ENCODE measurements around the gene NRF1. TPM values are rescaled to one million over a fixed set of nuclear protein-coding genes. Genes with fewer than 3 reads are reported as not detected.
"Not testable (repeated sequence)": the region's sequence is repeated elsewhere in the genome, so short reads cannot be mapped to it uniquely, and the experiment has no call there.

Gene NRF1
- total RNA-seq (10 to 100 TPM; 11.5 to 33.5 (median 26.0) TPM), polyA plus RNA-seq (10 to 100 TPM; 14.6 to 20.6 TPM)
- long read RNA-seq, donor 1, partial matches to known transcripts, result 4 of 24 reads
- long read RNA-seq, donor 1, other reads (novel, unspliced or antisense), result 14 of 24 reads
- long read RNA-seq, donor 2, transcript NRF1-201 (11 exons, 2,424 nt), result major isoform, 5 of 10 reads
- long read RNA-seq, donor 2, partial matches to known transcripts, result 0 of 10 reads
- long read RNA-seq, donor 2, other reads (novel, unspliced or antisense), result 0 of 10 reads
- long read RNA-seq, donor 3, transcript NRF1-201 (11 exons, 2,424 nt), result major isoform, 26 of 60 reads
- long read RNA-seq, donor 3, transcript NRF1-205 (11 exons, 3,528 nt), result minor isoform, 21 of 60 reads
- long read RNA-seq, donor 3, partial matches to known transcripts, result 4 of 60 reads
- long read RNA-seq, donor 3, other reads (novel, unspliced or antisense), result 9 of 60 reads

GRCh38 chr7:129611246-129612111, at the start of gene NRF1:
NRF1 (plus strand) TSS chr7:129611720; CDS start chr7:129657352, 45,632 bp downstream.
- Histone ChIP-seq H3K36me3 (no peaks in the 10 kb centered on the region), H3K27ac (peak within 1 kb of the TSS; percentile 78 to 85), H3K4me1 (ENCODE audit: insufficient read depth) (peaks cover 12% of the 10 kb centered on the region), H3K27me3 (no peaks in the 10 kb centered on the region), H3K4me3 (peak within 1 kb of the TSS; percentile 88), H3K9me3 (no peaks in the 10 kb centered on the region)
- intact Hi-C loops (cut with DNase I), result loop anchor here in 1 of 4 donors (10.0 kb wide), 1 partner anchor 213 kb away; no protein-coding TSS in a partner anchor
- 0 to 1% (median 0%) methylated on average over 48 to 98 of the region's 98 CpGs for WGBS, 3 donors
- TF ChIP-seq EP300 (IDR thresholded peaks at IDR 0.05) (no peak), CTCF (IDR thresholded peaks at IDR 0.05) (peak in 1 of 3 donors; percentile 42), POLR2A (IDR thresholded peaks at IDR 0.05) (peak; percentile 68)
- peak; percentile 83 to 93 (median 89) for DNase-seq

GRCh38 chr7:129566323-129566722, 45.2 kb upstream of the NRF1 start:
- H3K9me3 ChIP-seq; intact Hi-C loops (cut with DNase I): not testable (repeated sequence)

GRCh38 chr7:129567377-129567776, 44.1 kb upstream of the NRF1 start:
- H3K27me3 ChIP-seq, result no peaks in the 10 kb centered on the region
- H3K36me3 ChIP-seq, result no peaks in the 10 kb centered on the region
- H3K4me1 ChIP-seq (ENCODE audit: insufficient read depth), result no peaks in the 10 kb centered on the region
- no peak for DNase-seq
- WGBS, 3 donors, result 90 to 94% (median 91%) methylated on average over 3 of the region's 3 CpGs
- intact Hi-C loops (cut with DNase I), result no loop called here
- H3K4me3 ChIP-seq, result no peak overlapping the region
- H3K27ac ChIP-seq, result no peak overlapping the region
- no peak for TF ChIP-seq EP300 (IDR thresholded peaks at IDR 0.05)
- no peak for TF ChIP-seq CTCF (IDR thresholded peaks at IDR 0.05)
- TF ChIP-seq POLR2A (IDR thresholded peaks at IDR 0.05), result no peak
- no peaks in the 10 kb centered on the region for H3K9me3 ChIP-seq

More at GRCh38 chr7:129566323-129566722, 45.2 kb upstream of the NRF1 start:
- not testable (repeated sequence) for H3K27me3 ChIP-seq; H3K27ac ChIP-seq; H3K36me3 ChIP-seq; H3K4me1 ChIP-seq (ENCODE audit: insufficient read depth); DNase-seq; H3K4me3 ChIP-seq
- 50 to 70% (median 55%) methylated on average over 2 of the region's 2 CpGs for WGBS, 3 donors

- Histone ChIP-seq H3K4me3 (no peak overlapping the region), H3K27me3 (no peaks in the 10 kb centered on the region), H3K36me3 (no peaks in the 10 kb centered on the region), H3K27ac (no peak overlapping the region), H3K9me3 (no peaks in the 10 kb centered on the region), H3K4me1 (ENCODE audit: insufficient read depth) (no peaks in the 10 kb centered on the region)
- no peak for DNase-seq
- no peak for TF ChIP-seq CTCF (IDR thresholded peaks at IDR 0.05)
- TF ChIP-seq POLR2A (IDR thresholded peaks at IDR 0.05), result no peak
- TF ChIP-seq EP300 (IDR thresholded peaks at IDR 0.05), result no peak
- WGBS, 3 donors, result 44 to 94% (median 60%) methylated on average over 1 of the region's 1 CpG
- intact Hi-C loops (cut with DNase I), result no loop called here
Measured at GRCh38 chr7:129568240-129568639, 43.3 kb upstream of the NRF1 start.

Data from ovary (tissue), 10 donors.